ENCODE data around the gene ZNF212.

ZNF212 gene

DNA sequence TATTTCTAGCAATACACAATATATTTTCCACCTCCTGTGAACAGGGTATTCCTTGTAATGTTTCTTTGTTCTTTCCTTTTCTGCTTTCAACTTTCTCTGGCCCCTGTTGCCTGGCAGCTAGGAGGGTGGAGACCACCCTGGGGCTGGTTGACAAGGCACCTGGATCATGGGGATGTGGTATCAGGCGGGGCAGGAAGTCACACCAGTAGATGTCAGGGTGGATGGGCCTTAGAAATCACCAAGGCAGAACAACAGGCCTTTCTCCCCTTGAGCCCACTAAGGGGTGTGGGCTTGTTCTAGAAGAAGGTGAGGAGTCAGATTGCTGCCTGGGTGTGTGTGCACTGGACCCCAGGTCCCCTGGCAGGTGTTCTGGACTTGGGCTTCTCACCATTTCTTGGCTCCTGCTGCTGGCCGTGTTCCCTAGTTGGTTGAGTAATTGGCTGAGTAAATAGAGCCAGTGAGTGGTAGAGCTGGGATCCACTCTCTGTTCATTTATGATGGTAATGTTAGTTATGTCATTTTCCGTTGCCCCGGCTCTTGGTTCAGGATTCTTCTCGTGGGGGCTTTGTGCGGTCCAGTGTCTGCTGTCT lies 47.5 kb downstream of the ZNF212 start:
- DNase-seq = no peak

DNA sequence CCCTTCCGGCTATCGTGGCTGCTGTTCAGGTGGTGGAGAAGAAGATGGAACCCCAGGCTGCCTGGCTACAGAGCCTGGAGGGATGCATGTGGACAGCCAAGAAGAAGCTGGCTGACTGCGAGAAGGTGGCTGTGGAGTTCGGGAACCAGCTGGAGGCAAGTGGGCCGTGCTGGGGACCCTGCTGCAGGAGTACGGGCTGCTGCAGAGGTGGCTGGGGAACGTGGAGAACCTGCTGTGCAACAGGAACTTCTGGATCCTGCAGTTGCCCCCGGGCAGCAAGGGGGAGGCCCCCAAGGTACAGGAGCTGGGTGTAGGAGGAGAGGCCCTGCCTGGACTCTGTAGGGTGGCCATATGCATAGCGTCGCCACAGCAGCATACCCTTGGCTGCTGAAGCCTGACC lies 48.2 kb downstream of the ZNF212 start:
- DNase-seq = no peak

DNA sequence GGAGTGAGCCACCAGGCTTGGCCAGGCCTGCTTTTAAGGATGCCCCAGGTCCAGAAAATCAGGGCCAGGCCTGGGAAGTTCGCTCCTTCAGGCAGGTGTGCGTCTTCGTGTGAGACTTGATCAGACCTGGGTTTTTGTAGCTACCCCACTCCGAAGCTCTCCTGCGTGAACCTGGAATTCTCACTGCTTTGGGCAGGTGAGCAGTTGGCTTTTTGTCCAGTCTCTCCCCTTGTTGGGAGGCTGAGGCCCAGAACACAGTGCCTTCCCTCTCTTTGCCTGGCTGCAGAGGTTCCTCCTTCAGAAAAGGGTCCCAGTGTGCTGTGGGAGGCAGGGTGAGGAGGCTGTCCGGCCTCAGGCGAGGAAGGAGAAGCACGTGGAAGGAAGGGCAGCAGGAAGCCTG lies 49.8 kb downstream of the ZNF212 start:
- no peak for DNase-seq

DNA sequence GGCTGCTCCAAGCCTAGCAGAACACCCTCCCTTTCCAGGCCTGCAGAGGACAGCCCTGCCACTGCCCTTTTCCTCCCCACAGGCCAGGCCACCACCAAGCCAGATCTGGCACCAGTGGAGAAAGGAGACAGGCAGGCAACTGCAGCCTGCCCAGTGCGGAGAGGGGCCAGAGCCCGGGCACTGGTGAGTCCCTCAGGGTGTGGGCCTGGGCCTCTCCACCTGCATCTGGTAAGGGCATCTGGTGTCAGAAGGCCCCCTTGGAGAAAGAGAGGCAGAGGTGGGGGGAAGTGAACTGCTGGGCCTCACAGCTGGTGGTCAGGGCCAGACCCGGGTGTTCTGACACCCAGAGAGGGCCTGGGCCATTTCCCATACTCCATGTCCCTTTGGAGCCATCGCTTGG lies 50.4 kb downstream of the ZNF212 start:
- no peak for DNase-seq

DNA sequence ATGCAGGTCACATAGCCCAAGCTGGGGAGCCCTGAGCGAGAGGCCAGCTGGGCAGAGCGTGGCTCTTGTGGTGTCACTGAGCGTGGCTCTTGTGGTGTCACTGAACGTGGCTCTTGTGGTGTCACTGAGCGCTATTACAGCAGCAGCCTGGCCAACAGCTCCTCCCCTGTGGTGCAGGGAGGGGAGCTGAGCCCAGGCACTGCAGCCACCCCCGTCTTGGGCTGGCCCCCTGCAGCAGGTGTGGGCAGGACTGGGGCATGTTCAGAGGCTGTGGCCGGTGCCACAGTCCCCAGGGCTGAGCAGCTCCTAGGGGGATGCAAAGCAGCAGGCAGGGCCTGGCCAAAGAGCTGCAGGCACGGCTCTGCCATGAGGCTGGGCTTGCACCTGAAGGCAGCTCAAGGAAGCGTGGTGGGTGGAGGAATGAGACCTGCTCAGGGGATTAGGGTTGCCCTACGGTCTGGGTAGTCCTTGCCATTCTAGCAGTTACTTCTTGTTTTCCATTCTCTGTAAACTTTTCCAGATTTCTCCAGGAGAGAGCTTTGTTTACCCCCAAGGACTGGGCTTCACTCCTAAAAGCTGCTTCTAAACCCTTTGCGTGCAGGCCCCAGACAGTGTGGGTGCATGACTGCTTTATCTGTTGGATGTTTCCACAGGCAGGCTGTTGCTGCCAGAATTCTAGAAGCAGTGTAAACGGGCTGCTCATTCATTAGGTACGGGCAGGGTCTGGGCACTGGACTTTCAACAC lies 51.8 kb downstream of the ZNF212 start:
- no peak for DNase-seq

DNA sequence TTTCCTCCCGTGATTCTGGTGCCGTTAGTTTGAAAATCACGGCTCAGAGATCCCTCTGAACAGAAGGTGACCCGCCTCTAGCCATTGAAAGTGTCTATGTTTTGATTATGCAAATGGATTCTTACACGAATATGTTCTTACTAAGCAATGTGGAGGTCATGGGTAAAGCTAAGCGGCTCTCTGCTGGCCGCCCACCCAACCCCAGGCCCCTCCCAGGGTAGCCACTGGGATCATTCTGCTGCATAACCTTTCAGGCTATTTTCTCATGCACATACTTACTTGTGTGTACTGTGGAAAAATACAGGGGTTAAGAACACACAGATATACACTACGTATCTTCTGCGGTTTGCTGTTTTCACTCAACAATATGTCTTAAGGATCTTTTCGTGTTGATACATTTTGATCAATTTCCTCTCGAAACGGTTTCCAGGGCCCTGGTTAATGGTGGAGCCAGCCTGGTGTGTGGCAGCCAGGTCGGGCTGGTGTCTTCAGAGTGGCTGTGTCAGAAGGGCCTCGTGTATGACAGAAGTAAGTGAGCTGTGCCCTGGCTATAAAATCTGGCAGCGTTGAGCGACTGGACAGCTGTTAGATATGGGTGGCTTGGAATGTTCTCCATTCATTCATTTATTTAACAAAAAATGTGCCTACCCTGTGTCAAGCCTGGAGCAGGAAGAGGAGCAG lies 52.5 kb downstream of the ZNF212 start:
- DNase-seq = no peak

DNA sequence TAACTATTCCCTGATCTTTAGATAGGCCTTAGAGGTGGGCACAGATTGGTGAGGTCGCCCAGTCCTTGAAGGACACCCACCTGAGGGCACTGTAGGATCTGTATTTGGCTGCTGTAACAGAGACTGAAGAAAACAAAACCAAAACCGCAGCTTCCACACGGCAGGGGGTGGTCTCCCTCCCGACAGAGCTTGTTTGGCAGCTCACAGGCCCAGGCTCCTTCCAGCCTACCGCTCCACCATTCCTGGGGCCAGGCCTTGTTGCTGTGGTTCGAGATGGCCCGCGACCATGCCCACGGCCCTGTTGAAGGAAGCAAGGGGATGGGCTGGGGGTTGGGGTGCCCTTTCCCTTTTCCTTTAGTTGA lies 53.0 kb downstream of the ZNF212 start:
- DNase-seq = no peak

DNA sequence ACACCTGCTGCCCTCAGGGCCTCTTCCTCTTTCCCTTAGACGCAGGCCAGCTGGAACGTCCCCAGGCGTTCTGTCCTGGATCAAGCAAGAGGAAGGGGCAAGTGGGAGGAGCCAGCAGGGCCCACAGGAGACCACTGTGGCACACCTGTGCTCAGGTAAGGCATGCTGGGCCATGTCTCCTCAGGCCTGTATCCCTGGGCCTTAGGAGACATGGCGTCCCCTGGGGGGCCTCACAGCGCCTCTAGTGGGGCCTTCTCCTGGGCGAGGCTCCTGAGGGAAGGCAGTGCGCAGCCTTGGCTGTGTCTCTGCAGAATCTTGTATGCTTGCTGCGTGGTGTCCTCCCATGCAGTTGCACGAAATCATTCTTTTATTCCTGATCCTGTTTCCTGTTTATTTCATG lies 53.9 kb downstream of the ZNF212 start:
- no peak for DNase-seq

DNA sequence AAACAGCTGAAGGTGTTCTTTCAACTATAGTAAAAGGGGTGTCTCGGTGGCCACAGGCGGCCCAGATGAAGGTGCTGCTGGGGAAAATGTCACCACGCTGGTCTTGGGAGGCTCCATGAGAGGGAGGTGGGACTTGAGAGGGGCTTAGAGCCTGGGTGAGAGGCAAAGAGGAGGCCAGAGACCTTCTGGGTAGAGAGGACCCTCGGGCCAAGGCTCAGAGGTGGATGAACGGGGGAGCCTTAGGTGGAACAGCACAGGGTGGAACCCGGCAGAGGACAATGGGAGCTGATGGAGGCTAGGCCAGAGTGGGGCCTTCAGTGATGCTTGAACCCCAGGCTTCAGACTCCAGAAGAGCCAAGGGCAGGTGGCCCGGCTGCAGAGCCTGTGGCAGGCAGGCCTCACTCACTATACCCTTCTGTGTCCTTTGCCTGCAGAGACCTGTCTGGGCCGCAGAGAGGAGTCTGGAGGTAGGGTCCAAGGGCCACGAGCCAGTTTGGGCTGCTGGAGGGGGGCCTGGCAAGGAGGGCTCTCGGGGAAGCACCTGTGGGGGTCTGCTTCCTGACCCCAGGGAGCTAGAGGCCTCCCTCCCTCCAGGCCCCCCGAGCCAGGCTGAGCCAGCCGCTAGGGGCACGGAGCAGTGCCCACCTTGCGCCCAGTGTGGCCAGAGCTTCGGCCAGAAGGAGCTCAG lies 54.6 kb downstream of the ZNF212 start:
- DNase-seq = no peak

DNA sequence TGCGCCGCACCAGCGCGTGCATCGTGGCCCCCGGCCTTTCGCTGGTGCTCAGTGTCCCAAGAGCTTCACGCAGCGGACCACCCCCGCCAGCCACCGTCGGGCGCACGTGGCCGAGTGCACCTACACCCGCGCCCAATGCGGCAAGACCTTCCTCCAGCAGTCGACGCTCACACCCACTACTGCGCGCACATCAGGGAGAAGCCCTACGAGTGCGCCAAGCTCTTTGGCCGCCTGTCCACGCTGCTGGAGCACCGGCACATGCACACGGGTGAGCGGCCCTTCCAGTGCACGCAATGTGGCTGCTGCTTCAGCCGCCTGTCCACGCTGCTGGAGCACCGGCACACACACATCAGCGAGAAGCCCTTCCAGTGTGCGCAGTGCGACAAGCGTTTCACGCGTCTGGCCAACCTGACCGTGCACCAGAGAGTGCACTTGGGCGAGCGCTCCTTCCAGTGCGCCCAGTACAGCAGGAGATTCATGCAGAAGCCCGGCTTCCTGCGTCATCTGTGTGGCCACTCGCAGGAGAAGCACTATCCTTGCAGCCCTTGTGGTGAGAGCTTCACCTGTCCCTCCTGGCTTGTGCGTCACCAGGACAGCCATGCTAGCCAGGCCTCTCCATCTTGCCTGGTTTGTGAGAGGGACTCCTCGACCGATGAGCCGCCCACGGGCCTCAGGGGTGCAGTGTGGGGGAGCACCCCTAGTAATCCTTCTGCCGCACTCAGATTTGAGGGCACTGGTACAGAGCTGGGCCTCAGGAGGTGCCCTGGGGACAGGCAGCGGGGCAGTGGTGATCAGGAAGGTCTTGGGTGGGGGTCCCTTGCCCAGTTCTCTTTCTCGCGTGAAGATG lies 55.4 kb downstream of the ZNF212 start:
- DNase-seq = no peak

DNA sequence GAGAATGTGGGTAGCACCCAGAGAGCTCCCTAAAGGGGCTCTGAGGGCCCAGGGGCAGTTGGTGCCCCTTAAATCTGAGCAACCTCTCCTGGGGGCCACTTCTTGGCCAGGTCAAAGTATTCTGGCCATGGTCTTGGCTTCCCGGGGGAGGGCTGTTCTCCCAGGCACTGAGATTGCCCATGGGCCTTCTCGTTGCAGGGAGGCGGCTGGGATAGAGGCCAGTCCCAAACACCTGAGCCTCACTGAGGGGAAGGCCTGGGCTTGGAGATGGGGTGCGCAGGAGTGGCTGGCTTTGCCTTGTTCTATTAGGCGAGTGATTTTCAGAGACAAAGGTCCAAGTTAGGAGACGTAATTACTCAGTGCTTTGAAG lies 56.0 kb downstream of the ZNF212 start:
- no peak for DNase-seq

DNA sequence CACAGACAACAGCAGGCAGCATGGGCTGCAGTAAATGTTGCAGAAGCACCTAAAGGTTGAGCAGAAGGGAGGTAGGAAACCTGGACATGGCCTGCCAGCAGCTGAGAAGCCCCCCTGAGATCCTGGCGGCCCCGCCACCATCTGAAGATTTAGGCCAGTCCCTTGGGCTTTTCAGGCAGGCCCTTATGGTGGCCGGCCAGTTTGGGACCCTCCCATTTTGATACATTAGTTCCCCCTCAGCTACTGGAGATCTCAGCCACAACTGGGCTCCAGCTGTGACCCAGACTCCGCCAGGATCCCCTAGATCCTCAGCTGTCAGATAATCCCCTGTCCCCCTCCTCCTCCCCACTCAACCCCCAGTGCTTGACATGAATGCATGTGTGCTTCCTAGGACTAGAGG lies 56.9 kb downstream of the ZNF212 start:
- DNase-seq = no peak

DNA sequence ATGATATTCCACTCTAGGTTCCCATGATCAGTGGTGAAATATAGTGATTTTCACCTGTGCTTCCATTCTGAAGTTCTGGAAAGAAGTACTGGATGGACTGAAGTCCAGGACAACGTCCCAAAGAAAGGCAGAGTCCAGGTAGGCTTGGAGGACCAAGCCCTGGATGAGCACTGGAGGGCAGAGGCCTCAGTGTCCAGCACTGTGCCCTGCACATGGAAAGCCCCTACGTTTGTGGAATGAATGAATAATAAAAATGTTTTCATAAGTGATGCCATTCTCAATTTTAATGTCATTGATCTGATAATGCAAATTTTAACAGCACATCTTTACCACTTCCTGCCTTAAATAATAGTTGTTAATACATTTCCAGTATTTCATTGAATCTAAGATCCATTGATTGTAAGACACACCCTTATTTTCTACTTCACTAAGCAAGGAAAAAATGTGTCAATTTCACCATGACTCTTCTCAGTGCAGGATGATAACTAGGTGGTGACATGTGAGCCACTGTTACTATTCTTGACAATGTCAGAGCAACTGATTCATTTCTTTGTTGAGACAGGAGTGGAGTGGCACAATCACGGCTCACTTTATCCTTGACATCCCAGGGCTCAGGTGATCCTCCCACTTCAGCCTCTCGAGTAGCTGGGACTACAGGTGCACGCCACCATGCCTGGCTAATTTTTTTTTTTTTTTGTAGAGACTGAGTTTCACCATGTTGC lies 57.7 kb downstream of the ZNF212 start:
- DNase-seq = no peak

DNA sequence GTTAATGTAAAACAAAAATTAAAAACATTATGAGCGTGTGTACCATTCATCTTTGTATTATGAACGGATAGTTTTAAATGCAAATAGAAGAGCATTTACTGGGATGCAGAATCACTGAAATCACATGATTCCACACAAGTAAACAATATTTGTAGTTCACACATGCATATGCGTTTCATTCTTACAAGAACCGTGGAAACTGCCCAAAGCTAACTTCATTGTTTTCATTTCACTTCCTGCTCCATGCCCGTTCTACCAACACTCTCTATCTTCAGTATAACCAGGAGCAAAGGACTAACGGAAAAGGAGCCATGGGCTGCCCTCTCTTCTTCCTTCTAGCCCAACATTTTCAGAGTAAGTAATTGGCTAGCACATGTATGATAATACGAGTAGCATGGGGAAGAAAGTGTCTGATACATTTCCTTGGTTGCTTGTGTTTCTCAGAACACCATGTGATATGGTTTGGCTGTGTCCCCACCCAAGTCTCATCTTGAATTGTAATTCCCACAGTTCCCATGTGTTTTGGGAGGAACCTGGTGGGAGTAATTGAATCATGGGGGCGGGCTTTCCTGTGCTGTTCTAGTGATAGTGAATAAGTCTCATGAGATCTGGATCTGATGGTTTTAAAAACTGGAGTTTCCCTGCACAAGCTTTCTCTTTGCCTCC lies 61.3 kb downstream of the ZNF212 start:
- no peak for DNase-seq

DNA sequence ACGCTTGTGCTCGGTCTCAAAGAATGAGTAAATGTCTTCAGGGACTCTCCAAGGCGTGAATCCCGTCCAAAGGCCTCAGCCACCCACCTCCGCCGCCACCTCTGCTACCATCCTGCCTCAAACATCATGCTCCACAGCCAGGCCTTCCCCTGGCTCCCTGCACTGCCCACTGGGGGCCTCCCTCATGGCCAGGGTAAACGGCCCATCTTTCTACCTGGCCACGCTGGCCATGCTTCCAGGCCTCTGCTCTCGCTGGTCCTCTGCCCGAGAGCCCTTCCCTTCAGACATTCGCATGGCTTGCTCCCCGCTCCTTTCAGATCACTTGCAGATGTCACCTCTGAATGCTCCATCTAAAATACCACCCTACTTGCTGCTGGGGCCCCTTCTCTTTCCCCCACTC lies 62.8 kb downstream of the ZNF212 start:
- no peak for DNase-seq

DNA sequence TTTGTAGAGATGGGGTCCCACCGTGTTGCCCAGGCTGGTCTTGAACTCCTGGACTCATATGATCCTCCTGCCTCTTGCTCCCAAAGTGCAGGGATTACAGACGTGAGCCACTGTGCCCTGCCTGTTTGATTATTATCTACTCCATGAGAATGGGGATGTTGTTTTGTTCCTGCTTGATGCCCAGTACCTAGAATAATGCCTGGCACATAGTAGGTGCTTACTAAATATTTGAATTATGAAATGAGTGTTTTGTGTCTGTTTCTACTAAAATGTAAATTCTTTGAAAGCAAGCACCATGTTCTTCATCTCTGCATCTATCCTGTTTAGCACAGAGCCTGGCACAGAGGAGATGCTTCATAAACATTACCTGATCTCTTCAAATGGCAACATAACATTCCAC lies 63.4 kb downstream of the ZNF212 start:
- no peak for DNase-seq

DNA sequence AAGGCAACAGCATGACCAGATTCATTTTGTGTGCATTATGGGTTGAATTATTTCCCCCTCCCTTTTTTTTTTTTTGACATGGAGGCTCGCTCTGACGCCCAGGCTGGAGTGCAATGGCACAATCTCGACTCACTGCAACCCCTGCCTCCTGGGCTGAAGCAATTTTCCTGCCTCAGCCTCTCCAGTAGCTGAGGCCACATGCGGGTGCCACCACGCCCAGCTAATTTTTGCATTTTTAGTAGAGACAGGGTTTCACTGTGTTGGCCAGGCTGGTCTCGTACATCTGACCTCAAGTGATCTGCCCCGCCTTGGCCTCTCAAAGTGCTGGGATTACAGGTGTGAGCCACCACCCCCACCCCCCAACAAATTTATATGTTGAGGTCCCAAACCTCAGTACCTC lies 64.6 kb downstream of the ZNF212 start:
- no peak for DNase-seq
